NCI-H2081 treated with DMSO at 0.1 percent for 48 hours (cell line): ENCODE results near the gene SSPN.

Source experiments
- DNase-seq: peaks from one replicate; lab custom pipeline; 2025; lab: John Stamatoyannopoulos, UW

SSPN gene

DNA sequence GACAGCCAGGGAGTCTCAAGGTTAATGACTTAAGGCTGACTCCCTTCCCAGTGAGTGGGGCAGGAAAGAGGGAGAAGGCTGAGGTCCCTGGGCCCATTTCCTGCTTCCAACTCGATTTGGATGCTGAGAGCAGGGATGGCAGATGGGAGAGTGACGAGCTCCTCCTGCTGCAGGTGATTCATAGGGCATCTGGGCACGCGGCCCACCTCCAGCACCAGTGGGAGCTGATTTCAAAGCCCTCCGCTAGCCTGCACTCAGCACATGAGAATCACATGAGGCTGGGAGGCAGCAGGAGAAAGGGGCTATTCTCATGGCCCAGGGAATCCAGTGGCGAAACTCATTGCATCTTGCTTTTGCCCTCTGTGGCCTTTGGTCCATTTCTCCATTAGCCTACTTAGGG is 90.8 kb downstream of the SSPN start:
- no peak for DNase-seq

- no peak for DNase-seq
Observed at GRCh38 chr12:26287671-26288381, 92.5 kb downstream of the SSPN start.

DNA sequence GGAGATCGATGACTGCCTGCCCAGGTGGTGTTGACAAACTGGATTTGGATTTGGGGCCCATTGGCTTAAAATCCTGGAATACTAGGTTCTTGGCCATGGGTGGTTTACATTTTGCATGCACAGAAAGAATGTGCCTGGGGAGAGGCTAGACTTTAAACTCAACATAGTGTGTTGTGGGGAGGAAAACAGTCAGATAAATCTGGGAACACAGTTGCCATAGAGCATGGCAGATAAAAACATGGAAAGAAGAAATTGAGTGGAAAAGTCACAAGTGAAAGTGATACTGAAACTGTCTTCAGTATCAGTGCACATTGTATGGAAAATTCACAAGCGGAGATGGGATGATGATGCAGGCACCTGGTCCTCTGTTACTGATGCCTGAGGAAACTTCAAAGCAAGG is 95.2 kb downstream of the SSPN start:
- no peak for DNase-seq

GRCh38 chr12:26292596-26292995 is 97.2 kb downstream of the SSPN start:
- DNase-seq = no peak

DNA sequence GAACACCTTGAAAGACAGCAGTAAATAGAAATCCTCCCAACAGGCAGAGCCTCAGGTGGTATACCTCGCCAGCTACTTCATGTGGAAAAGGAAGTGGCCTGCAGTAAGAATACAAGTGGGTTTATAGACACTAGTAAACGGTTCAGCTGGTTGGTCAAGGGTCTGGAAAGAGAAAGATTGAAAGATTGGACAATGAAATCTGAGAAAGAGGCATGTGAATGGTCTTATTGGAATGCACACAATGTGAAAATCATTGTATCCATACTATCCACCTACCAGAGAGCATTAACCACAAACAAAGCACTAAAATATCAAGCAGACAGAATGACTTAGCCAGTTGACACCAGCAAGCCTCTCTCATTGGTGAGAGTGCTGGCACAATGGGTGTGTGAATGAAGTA is 98.2 kb downstream of the SSPN start:
- no peak for DNase-seq

DNA sequence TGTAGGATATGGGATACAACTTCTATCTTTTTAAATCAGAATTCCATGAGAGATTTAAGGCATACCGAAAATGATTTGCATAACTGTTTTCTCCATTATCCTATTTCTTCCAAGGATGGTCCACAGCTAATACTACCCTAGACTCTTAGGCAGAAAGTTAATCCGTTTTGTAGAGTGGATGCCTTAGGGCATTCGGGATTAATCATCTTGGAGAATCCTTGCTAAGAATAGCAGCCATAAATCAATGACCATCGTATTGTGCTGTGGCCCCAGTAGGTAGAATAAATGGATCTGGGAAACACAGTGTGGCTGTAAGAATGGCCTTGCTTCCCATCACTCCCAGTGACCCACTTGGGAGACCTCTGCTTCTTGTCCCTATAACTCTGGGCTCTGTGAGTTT is 99.6 kb downstream of the SSPN start:
- no peak for DNase-seq

DNA sequence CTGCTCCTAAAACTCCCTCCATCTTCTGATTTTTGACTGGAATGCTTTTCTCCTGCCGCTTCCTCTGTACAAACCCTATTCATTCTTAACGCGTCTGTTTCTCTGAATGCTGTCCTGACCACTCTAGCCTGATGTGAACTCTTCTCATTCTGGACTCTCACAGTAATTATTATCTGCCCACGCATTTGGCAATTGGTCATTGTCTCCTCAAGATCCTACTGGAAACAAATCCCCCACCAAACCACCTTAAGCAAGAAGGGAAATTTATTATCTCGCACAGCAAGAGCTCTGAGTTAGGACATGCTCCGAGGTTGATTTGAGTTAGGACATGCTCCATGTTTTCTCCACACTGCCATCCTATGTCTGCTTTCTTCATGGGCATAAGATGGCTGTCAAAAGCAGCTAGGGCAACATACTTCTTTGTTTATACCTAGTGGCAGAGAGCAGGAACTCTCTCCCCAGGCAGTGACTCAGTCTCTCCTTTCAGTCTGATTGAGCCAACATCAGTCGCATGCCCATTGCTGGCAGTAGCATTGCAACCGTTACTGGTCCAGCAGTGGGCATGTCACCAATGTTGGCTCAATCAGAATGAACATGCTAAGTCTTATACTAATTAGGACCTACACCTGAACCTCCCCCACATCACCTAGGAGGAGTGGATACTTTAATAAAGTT is 102.2 kb downstream of the SSPN start:
- DNase-seq = no peak

GRCh38 chr12:26298785-26299621 is 103.6 kb downstream of the SSPN start:
- DNase-seq = no peak

- no peak for DNase-seq
Observed at GRCh38 chr12:26299751-26300150, 104.4 kb downstream of the SSPN start.
